HL-60 (cell line): ENCODE measurements around the gene NME2.

Experiments
- GABPA ChIP-seq: IDR thresholded peaks from 2 replicates; pipeline ENCODE4 v1.6.1; 2012; ENCODE audit warnings: low read depth
- POLR2AphosphoS5 ChIP-seq: IDR thresholded peaks from 2 replicates; pipeline ENCODE4 v1.6.1; 2012; ENCODE audit warnings: low read depth
- SPI1 ChIP-seq: IDR thresholded peaks from 2 replicates; pipeline ENCODE4 v1.6.1; 2012; ENCODE audit warnings: low read depth, mild to moderate bottlenecking, borderline replicate concordance
- TF ChIP-seq, protein P1 (sequence below): IDR thresholded peaks from one replicate; pipeline ENCODE4 v1.5.1; 2011; ENCODE audit warnings: low read length, control low read depth, inconsistent platforms; ENCODE audit not compliant: insufficient read depth
- TF ChIP-seq, protein P2 (sequence below): IDR thresholded peaks from 2 replicates; pipeline ENCODE4 v1.6.1; 2012; ENCODE audit warnings: low read depth; ENCODE audit not compliant: insufficient replicate concordance

DNA sequence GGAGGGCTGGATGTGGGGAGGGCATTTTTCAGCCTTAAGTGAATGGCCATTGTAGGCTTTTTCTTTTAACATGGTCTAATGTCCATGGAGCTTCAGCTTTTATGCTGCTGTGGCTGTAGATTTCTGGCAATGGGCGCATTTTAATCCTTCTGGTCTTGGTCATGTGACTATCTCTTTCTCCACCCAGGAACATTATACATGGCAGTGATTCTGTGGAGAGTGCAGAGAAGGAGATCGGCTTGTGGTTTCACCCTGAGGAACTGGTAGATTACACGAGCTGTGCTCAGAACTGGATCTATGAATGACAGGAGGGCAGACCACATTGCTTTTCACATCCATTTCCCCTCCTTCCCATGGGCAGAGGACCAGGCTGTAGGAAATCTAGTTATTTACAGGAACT, 4.7 kb upstream of the NME2 start:
- TF ChIP-seq, protein P1, sequence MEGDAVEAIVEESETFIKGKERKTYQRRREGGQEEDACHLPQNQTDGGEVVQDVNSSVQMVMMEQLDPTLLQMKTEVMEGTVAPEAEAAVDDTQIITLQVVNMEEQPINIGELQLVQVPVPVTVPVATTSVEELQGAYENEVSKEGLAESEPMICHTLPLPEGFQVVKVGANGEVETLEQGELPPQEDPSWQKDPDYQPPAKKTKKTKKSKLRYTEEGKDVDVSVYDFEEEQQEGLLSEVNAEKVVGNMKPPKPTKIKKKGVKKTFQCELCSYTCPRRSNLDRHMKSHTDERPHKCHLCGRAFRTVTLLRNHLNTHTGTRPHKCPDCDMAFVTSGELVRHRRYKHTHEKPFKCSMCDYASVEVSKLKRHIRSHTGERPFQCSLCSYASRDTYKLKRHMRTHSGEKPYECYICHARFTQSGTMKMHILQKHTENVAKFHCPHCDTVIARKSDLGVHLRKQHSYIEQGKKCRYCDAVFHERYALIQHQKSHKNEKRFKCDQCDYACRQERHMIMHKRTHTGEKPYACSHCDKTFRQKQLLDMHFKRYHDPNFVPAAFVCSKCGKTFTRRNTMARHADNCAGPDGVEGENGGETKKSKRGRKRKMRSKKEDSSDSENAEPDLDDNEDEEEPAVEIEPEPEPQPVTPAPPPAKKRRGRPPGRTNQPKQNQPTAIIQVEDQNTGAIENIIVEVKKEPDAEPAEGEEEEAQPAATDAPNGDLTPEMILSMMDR, result no peak
- no peak for TF ChIP-seq GABPA
- no peak for TF ChIP-seq POLR2AphosphoS5
- TF ChIP-seq, protein P2, sequence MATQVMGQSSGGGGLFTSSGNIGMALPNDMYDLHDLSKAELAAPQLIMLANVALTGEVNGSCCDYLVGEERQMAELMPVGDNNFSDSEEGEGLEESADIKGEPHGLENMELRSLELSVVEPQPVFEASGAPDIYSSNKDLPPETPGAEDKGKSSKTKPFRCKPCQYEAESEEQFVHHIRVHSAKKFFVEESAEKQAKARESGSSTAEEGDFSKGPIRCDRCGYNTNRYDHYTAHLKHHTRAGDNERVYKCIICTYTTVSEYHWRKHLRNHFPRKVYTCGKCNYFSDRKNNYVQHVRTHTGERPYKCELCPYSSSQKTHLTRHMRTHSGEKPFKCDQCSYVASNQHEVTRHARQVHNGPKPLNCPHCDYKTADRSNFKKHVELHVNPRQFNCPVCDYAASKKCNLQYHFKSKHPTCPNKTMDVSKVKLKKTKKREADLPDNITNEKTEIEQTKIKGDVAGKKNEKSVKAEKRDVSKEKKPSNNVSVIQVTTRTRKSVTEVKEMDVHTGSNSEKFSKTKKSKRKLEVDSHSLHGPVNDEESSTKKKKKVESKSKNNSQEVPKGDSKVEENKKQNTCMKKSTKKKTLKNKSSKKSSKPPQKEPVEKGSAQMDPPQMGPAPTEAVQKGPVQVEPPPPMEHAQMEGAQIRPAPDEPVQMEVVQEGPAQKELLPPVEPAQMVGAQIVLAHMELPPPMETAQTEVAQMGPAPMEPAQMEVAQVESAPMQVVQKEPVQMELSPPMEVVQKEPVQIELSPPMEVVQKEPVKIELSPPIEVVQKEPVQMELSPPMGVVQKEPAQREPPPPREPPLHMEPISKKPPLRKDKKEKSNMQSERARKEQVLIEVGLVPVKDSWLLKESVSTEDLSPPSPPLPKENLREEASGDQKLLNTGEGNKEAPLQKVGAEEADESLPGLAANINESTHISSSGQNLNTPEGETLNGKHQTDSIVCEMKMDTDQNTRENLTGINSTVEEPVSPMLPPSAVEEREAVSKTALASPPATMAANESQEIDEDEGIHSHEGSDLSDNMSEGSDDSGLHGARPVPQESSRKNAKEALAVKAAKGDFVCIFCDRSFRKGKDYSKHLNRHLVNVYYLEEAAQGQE, result no peak
- no peak for TF ChIP-seq SPI1
